Activated CD4-positive, CD25-positive, alpha-beta regulatory T cell treated with anti-CD3 and anti-CD28 coated beads, Interleukin-2, amount 50 U/mL, for 24 hours (primary cell): ENCODE results near the gene EXOC4.
"Not testable (repeated sequence)": the region's sequence is repeated elsewhere in the genome, so short reads cannot be mapped to it uniquely, and the experiment has no call there.

Source experiments
- ATAC-seq, 2 donors: fragments of 150-1000 bp; cut with Tn5 transposase; one replicate each; pipeline ENCODE4 v1.10.0; 2021; ENCODE audit warnings: mild to moderate bottlenecking in 1 of 2, moderate library complexity in 1 of 2

EXOC4 gene

DNA sequence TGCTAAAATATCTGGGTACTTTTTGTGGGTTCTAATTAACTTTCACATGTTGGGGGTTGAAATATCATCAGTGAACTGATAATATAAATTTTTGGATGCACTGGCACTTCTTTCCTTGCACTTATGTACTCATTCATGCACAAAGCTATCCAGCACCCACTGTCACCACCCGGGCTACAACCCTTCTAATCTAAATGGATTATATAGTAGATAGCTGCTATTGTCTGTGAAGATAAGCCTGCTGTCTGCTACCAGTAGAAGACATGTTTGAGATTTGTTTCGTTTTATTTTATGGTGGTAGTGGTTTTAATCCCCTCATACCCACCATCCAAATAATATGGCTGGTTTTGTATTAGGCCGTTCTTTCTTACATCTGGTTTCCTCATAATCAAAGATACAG lies 520.7 kb downstream of the EXOC4 start:
- ATAC-seq: no peak

GRCh38 chr7:133775201-133775600 lies 522.3 kb downstream of the EXOC4 start:
- ATAC-seq: no peak

GRCh38 chr7:133776266-133776665 lies 523.4 kb downstream of the EXOC4 start:
- ATAC-seq: no peak

- no peak for ATAC-seq
Measured at GRCh38 chr7:133777701-133778100, 524.8 kb downstream of the EXOC4 start.

DNA sequence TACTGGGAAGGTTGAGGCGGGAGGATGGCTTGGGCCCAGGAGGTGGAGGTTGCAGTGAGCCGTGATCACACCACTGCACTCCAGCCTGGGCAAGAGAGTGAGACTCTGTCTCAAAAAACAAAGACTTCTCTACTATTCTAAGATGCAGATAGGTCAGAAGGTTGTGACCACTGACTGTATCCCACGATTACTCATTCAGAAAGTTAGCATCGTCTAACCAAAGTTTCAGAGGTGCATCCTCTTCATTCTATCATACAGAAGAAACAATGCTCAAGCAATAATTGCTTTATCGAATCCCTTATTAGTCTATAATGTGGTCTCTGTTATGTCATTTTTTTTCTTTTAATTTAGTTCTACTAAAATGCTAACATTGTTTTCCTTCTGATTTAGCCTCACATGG lies 525.6 kb downstream of the EXOC4 start:
- peak in 1 of 2 donors; percentile 43 for ATAC-seq

DNA sequence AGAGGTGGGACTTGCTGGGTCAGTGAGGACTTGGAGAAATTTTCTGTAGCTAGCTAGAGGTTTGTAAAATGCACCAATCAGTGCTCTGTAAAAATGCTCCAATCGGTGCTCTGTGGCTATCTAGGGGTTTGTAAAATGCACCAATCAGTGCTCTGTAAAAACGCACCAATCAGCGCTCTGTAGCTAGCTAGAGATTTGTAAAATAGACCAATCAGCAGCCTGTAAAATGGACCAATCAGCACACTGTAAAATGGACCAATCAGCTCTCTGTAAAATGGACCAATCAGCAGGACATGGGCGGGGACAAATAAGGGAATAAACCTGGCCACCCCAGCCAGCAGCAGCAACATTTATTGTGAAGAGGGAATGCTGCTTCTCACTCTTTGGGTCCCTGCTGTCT lies 526.7 kb downstream of the EXOC4 start:
- ATAC-seq: not testable (repeated sequence)

DNA sequence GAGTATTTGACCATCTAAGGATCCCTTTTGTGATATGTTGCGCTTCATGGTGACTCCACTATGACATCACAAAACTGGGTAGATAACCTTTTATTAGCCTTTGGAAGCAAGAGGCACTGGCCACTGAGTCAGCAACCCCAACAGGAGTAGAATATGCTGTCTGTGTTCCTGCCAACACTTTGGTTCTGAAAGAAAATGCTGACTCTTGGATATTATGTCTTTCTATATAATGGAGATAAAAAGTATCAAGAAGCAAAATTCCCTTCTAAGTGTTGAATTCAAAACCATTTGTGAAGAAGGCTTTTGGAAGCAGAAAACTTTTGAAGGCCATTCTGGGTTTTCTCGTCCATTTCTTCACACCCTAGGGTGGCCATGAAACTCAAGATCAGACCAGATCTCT lies 528.0 kb downstream of the EXOC4 start:
- no peak for ATAC-seq

- ATAC-seq: no peak
Measured at GRCh38 chr7:133781486-133782090, 528.7 kb downstream of the EXOC4 start.

DNA sequence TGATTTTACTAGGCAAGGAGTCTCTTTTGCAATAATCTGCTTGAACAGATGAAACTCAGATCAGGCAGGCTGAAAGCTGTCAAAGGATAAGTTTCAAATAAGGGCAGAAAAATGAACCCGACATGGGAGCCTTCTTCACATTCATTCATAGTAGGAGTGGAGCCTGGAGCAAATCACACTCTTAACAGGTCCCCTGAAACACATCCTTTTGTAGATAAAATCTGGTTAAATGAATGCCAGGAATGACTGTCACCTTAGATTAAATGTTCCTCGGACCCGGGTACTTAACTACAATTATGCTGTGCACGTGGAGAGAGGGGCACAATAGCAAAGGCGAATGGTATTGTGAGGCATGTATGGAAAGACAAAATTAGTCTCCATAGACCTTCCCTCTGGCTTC lies 529.6 kb downstream of the EXOC4 start:
- no peak for ATAC-seq

- no peak for ATAC-seq
Measured at GRCh38 chr7:133783276-133783675, 530.4 kb downstream of the EXOC4 start.

DNA sequence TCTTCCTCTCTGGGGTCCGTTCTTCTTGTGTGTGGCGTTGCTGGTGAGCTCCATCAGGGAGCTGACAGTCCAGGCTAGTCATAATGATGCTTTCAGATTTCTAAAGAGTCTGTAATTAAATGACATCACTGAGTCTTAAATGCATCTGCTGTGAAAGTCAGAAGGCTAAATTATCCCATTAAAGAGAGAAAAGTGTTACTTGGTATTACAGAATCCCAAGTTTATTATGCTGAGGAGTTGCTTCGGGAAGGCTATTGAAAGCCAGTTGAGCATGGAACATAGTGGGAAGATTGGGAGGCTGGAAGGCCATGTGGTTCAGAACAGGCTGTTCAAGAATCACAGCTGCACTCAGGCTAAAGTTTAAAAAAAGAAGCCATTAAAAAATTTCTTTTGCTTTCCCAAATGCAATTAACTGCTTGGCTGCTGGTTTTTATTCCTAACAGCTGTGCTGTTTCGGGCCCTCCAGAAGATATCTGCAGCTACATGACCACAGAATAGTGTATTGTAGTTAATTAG lies 531.7 kb downstream of the EXOC4 start:
- no peak for ATAC-seq

- ATAC-seq: no peak
Measured at GRCh38 chr7:133786401-133786937, 533.6 kb downstream of the EXOC4 start.

DNA sequence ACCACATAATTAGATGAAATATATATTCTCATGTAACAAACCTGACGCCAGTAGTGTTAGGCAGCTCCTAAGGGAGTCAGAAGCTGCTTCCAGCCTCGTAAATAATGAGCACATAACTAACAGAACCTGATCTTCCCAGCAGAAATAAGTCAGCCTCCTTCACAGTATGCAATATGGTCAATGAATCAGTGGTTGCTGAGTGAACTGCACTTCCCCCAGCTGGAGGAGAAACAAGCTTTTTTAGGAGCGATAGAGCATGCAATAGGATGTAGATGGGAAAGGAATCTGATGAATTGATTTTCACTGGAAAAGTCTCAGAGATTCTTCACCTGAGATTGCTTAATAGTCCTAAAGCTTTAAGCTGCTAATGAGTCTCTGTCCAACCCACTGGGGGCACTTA lies 537.1 kb downstream of the EXOC4 start:
- no peak for ATAC-seq

DNA sequence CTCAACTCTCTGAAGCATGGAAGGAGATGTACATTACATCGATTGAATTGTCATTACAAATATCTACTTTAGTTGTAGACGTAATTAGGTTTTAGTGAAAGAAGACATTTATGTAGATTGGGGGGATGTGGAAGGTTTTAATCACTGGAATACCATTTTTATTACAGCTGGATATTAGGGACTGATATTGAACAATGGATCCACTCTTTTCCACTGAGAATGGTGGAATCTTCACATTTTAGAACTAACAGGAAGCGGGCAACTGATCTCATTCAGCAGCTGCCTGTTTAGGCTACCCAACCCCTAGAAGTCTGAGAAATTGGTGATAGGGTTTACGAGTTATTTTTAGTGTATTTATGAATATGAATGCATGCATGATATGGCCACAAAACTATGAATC lies 538.0 kb downstream of the EXOC4 start:
- no peak for ATAC-seq

DNA sequence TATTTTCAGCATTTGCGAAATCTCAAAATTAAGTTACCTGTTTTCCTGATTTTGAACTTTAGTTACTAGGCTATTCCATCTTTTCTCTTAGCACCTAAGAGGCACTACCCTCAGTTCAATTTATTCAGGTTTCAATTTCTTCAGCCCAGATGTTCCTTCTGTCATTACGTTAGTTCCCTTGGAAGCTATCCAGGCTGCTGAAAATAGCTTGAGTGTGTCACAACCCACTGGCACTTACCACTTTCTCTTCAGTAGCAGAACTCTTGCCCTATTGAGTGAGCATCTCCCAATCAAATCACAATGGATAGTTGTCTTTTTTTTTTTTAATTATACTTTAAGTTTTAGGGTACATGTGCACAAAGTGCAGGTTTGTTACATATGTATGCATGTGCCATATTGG lies 541.6 kb downstream of the EXOC4 start:
- no peak for ATAC-seq

- ATAC-seq: no peak
Measured at GRCh38 chr7:133795068-133795665, 542.3 kb downstream of the EXOC4 start.

GRCh38 chr7:133796782-133797745 lies 544.2 kb downstream of the EXOC4 start:
- no peak for ATAC-seq

DNA sequence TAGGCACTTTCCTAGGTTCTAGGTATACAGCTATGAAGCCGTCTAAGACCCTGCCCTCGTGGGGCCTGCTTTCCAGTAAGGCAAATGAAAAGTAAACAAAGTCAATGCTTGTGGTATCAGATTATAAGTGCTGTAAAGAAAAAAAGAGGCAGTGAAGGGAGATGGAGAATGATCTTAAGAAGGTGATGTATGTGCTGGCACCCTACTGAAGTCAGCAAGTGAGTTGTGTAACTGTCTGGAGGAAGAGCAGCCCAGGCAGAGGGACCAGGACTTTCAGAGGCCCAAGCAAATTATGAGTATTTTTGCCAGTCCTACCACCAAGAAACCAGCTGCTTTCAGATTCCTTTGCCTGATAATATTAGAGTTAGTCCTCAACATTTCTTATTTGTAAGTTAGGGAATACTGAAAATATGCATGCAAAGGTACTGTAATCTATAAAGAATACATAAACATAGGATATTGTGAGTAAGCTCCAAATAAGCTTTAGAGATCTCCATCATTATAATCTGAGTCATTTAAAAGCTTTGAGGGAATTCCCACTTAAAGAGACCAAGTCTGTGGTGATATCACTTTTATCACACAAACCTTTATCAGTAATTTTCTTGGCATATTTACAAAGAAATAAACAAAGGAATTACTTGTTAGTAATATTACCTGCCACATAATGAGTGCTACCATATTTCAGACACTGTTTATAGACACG lies 545.1 kb downstream of the EXOC4 start:
- ATAC-seq: no peak

DNA sequence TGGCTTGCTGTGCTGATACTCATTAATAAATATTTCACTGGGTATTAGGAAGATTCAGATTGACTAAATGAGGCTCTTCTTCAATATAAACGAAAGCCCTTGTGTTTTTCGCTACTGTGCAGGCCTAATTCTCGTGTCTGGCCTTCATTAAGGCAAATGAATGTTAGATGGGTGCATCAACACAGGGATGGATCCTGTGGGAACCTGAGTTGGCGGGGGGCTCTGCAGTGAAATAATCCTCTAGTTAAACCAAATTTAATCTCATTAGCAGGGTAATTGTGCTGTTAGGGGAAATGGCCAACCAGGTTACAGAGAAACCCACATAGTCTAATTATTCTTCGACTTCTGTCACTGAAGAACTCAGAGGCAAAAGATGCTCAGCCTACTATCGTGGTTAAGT lies 548.5 kb downstream of the EXOC4 start:
- no peak for ATAC-seq

DNA sequence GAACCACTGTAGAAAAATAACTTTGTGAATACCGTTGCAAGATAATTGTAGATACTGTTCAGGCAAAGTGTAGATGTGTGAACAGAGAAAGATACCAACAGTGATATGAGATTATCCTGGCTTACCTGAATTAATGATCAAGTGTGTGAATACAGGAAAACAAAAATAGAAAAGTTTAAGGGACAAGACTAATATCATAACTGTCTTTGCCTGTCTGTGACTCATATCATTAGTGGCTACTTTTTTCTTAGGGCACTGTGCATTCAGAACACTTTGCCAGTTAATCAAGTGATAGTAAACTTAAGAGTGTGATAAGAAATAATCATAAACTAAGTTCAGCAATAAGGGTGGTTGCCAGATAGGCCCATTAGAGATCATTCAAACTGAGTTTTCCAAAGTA lies 551.2 kb downstream of the EXOC4 start:
- ATAC-seq: no peak

DNA sequence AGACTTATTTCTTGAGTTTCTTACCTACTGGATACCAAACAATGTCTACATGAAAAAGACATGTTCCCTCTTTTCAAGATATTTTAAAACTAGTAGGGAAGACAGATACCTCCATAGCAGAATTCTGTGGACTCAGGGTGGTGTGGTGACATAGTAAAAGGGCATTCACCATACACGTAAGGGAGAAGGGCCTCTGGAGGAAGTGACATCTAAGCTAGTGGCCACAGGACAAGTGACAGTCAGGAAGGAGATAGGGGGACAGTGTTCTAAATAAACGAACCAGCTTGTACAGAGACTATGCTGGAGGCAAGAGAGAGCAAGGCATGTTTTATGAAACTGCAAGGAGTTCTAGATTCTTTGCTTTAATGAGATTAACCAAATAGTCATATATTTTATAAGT lies 552.5 kb downstream of the EXOC4 start:
- no peak for ATAC-seq

GRCh38 chr7:133807624-133808492 lies 555.0 kb downstream of the EXOC4 start:
- no peak for ATAC-seq
